Measurements from ENCODE around the gene HTR3A.
"Not testable (repeated sequence)": the region's sequence is repeated elsewhere in the genome, so short reads cannot be mapped to it uniquely, and the experiment has no call there.

HTR3A gene

GRCh38 chr11:113937918-113938317, 37.0 kb upstream of the HTR3A start:
- H3K9me3 ChIP-seq (ENCODE audit: insufficient read depth, low read length) = no peaks in the 10 kb centered on the region
- DNase-seq (ENCODE audit: low read depth, low spot score) = no peak

GRCh38 chr11:113942256-113942655, 32.7 kb upstream of the HTR3A start:
- Histone ChIP-seq H3K27me3 (ENCODE audit: insufficient read depth, insufficient read length) (no peaks in the 10 kb centered on the region), H3K9ac (ENCODE audit: insufficient read length, low read depth) (no peak overlapping the region), H3K36me3 (ENCODE audit: insufficient read depth, insufficient read length, low read length) (no peaks in the 10 kb centered on the region), H3K9me3 (ENCODE audit: insufficient read depth, low read length) (no peaks in the 10 kb centered on the region), H3K4me3 (ENCODE audit: insufficient read length, low read depth) (no peak overlapping the region), H3K4me1 (ENCODE audit: insufficient read depth, insufficient read length) (no peaks in the 10 kb centered on the region)
- TF ChIP-seq SUZ12 (IDR thresholded peaks at IDR 0.05; ENCODE audit: extremely low read depth, insufficient read depth, insufficient read length) (no peak), ZNF274 (IDR thresholded peaks at IDR 0.05; ENCODE audit: low read depth, low read length) (no peak), YY1 (IDR thresholded peaks at IDR 0.05; ENCODE audit: insufficient read depth, insufficient read length) (no peak)
- DNase-seq (ENCODE audit: low read depth, low spot score) = no peak

More at GRCh38 chr11:113937918-113938317, 37.0 kb upstream of the HTR3A start:
- Histone ChIP-seq H3K36me3 (ENCODE audit: insufficient read depth, insufficient read length, low read length) (no peaks in the 10 kb centered on the region), H3K27me3 (ENCODE audit: insufficient read depth, insufficient read length) (no peaks in the 10 kb centered on the region), H3K4me3 (ENCODE audit: insufficient read length, low read depth) (no peak overlapping the region), H3K4me1 (ENCODE audit: insufficient read depth, insufficient read length) (no peaks in the 10 kb centered on the region), H3K9ac (ENCODE audit: insufficient read length, low read depth) (no peak overlapping the region)
- TF ChIP-seq ZNF274 (IDR thresholded peaks at IDR 0.05; ENCODE audit: low read depth, low read length) (no peak), YY1 (IDR thresholded peaks at IDR 0.05; ENCODE audit: insufficient read depth, insufficient read length) (no peak), SUZ12 (IDR thresholded peaks at IDR 0.05; ENCODE audit: extremely low read depth, insufficient read depth, insufficient read length) (no peak)

GRCh38 chr11:113946162-113946561, 28.7 kb upstream of the HTR3A start:
- not testable (repeated sequence) for DNase-seq (ENCODE audit: low read depth, low spot score); H3K9me3 ChIP-seq (ENCODE audit: insufficient read depth, low read length); H3K4me3 ChIP-seq (ENCODE audit: insufficient read length, low read depth); H3K36me3 ChIP-seq (ENCODE audit: insufficient read depth, insufficient read length, low read length); H3K27me3 ChIP-seq (ENCODE audit: insufficient read depth, insufficient read length); H3K9ac ChIP-seq (ENCODE audit: insufficient read length, low read depth); H3K4me1 ChIP-seq (ENCODE audit: insufficient read depth, insufficient read length)

GRCh38 chr11:113947994-113948393, 26.9 kb upstream of the HTR3A start:
- Histone ChIP-seq H3K9ac (ENCODE audit: insufficient read length, low read depth) (no peak overlapping the region), H3K4me3 (ENCODE audit: insufficient read length, low read depth) (no peak overlapping the region), H3K36me3 (ENCODE audit: insufficient read depth, insufficient read length, low read length) (no peaks in the 10 kb centered on the region), H3K9me3 (ENCODE audit: insufficient read depth, low read length) (no peaks in the 10 kb centered on the region), H3K4me1 (ENCODE audit: insufficient read depth, insufficient read length) (peaks cover 11% of the 10 kb centered on the region), H3K27me3 (ENCODE audit: insufficient read depth, insufficient read length) (no peaks in the 10 kb centered on the region)
- TF ChIP-seq SUZ12 (IDR thresholded peaks at IDR 0.05; ENCODE audit: extremely low read depth, insufficient read depth, insufficient read length) (no peak), ZNF274 (IDR thresholded peaks at IDR 0.05; ENCODE audit: low read depth, low read length) (no peak), YY1 (IDR thresholded peaks at IDR 0.05; ENCODE audit: insufficient read depth, insufficient read length) (no peak)
- no peak for DNase-seq (ENCODE audit: low read depth, low spot score)

GRCh38 chr11:113949891-113950290, 25.0 kb upstream of the HTR3A start:
- DNase-seq (ENCODE audit: low read depth, low spot score) = no peak

GRCh38 chr11:113951537-113951936, 23.4 kb upstream of the HTR3A start:
- Histone ChIP-seq H3K36me3 (ENCODE audit: insufficient read depth, insufficient read length, low read length) (no peaks in the 10 kb centered on the region), H3K9me3 (ENCODE audit: insufficient read depth, low read length) (no peaks in the 10 kb centered on the region), H3K9ac (ENCODE audit: insufficient read length, low read depth) (no peak overlapping the region), H3K4me3 (ENCODE audit: insufficient read length, low read depth) (no peak overlapping the region), H3K27me3 (ENCODE audit: insufficient read depth, insufficient read length) (no peaks in the 10 kb centered on the region), H3K4me1 (ENCODE audit: insufficient read depth, insufficient read length) (peaks cover 11% of the 10 kb centered on the region)
- no peak for DNase-seq (ENCODE audit: low read depth, low spot score)
- TF ChIP-seq YY1 (IDR thresholded peaks at IDR 0.05; ENCODE audit: insufficient read depth, insufficient read length) (no peak), ZNF274 (IDR thresholded peaks at IDR 0.05; ENCODE audit: low read depth, low read length) (no peak), SUZ12 (IDR thresholded peaks at IDR 0.05; ENCODE audit: extremely low read depth, insufficient read depth, insufficient read length) (no peak)

More at GRCh38 chr11:113949891-113950290, 25.0 kb upstream of the HTR3A start:
- no peak overlapping the region for H3K9ac ChIP-seq (ENCODE audit: insufficient read length, low read depth)
- no peaks in the 10 kb centered on the region for H3K27me3 ChIP-seq (ENCODE audit: insufficient read depth, insufficient read length)
- no peak for TF ChIP-seq ZNF274 (IDR thresholded peaks at IDR 0.05; ENCODE audit: low read depth, low read length)
- TF ChIP-seq YY1 (IDR thresholded peaks at IDR 0.05; ENCODE audit: insufficient read depth, insufficient read length) = no peak
- TF ChIP-seq SUZ12 (IDR thresholded peaks at IDR 0.05; ENCODE audit: extremely low read depth, insufficient read depth, insufficient read length) = no peak
- no peak overlapping the region for H3K4me3 ChIP-seq (ENCODE audit: insufficient read length, low read depth)
- H3K36me3 ChIP-seq (ENCODE audit: insufficient read depth, insufficient read length, low read length) = no peaks in the 10 kb centered on the region
- no peaks in the 10 kb centered on the region for H3K9me3 ChIP-seq (ENCODE audit: insufficient read depth, low read length)
- H3K4me1 ChIP-seq (ENCODE audit: insufficient read depth, insufficient read length) = peaks cover 11% of the 10 kb centered on the region

- Histone ChIP-seq H3K36me3 (ENCODE audit: insufficient read depth, insufficient read length, low read length) (no peaks in the 10 kb centered on the region), H3K9ac (ENCODE audit: insufficient read length, low read depth) (no peak overlapping the region), H3K27me3 (ENCODE audit: insufficient read depth, insufficient read length) (no peaks in the 10 kb centered on the region), H3K4me1 (ENCODE audit: insufficient read depth, insufficient read length) (peaks cover 11% of the 10 kb centered on the region), H3K4me3 (ENCODE audit: insufficient read length, low read depth) (no peak overlapping the region), H3K9me3 (ENCODE audit: insufficient read depth, low read length) (no peaks in the 10 kb centered on the region)
- TF ChIP-seq ZNF274 (IDR thresholded peaks at IDR 0.05; ENCODE audit: low read depth, low read length) = no peak
- TF ChIP-seq YY1 (IDR thresholded peaks at IDR 0.05; ENCODE audit: insufficient read depth, insufficient read length) = no peak
- no peak for TF ChIP-seq SUZ12 (IDR thresholded peaks at IDR 0.05; ENCODE audit: extremely low read depth, insufficient read depth, insufficient read length)
- no peak for DNase-seq (ENCODE audit: low read depth, low spot score)
These were observed 22.8 kb upstream of the HTR3A start for GRCh38 chr11:113952070-113952469.

- DNase-seq (ENCODE audit: low read depth, low spot score) = no peak
- Histone ChIP-seq H3K27me3 (ENCODE audit: insufficient read depth, insufficient read length) (no peaks in the 10 kb centered on the region), H3K4me1 (ENCODE audit: insufficient read depth, insufficient read length) (peaks cover 12% of the 10 kb centered on the region), H3K36me3 (ENCODE audit: insufficient read depth, insufficient read length, low read length) (no peaks in the 10 kb centered on the region), H3K4me3 (ENCODE audit: insufficient read length, low read depth) (no peak overlapping the region), H3K9ac (ENCODE audit: insufficient read length, low read depth) (no peak overlapping the region), H3K9me3 (ENCODE audit: insufficient read depth, low read length) (no peaks in the 10 kb centered on the region)
- TF ChIP-seq ZNF274 (IDR thresholded peaks at IDR 0.05; ENCODE audit: low read depth, low read length) = no peak
- no peak for TF ChIP-seq YY1 (IDR thresholded peaks at IDR 0.05; ENCODE audit: insufficient read depth, insufficient read length)
- TF ChIP-seq SUZ12 (IDR thresholded peaks at IDR 0.05; ENCODE audit: extremely low read depth, insufficient read depth, insufficient read length) = no peak
These were observed 22.3 kb upstream of the HTR3A start for GRCh38 chr11:113952588-113952987.
